Stimulated activated CD8-positive, alpha-beta memory T cell treated with anti-CD3 and anti-CD28 coated beads, Interleukin-12 subunit alpha, Interleukin-12 subunit beta, amount 100 ng/mL, for 4 hours (primary cell): Measurements from ENCODE around the gene ARHGAP8.

Experiments used
- DNase-seq: peaks from one replicate; pipeline ENCODE4 v3.0.0-alpha.2; 2020; ENCODE audit warnings: low read depth

Gene ARHGAP8

GRCh38 chr22:44861245-44861644, 108.9 kb downstream of the ARHGAP8 start:
- DNase-seq = no peak

- no peak for DNase-seq
These were observed 109.9 kb downstream of the ARHGAP8 start for GRCh38 chr22:44862281-44862680.

GRCh38 chr22:44862981-44863860, 110.8 kb downstream of the ARHGAP8 start:
- no peak for DNase-seq

- no peak for DNase-seq
These were observed 113.0 kb downstream of the ARHGAP8 start for GRCh38 chr22:44865193-44866057.

GRCh38 chr22:44869196-44869595, 116.8 kb downstream of the ARHGAP8 start:
- no peak for DNase-seq

GRCh38 chr22:44870021-44870420, 117.6 kb downstream of the ARHGAP8 start:
- DNase-seq = no peak

- DNase-seq = no peak
These were observed 119.4 kb downstream of the ARHGAP8 start for GRCh38 chr22:44871782-44872181.

GRCh38 chr22:44876921-44877320, 124.5 kb downstream of the ARHGAP8 start:
- DNase-seq = no peak

GRCh38 chr22:44878483-44879300, 126.3 kb downstream of the ARHGAP8 start:
- DNase-seq = no peak

GRCh38 chr22:44879301-44879680, 126.9 kb downstream of the ARHGAP8 start:
- DNase-seq = no peak

GRCh38 chr22:44880610-44881290, 128.4 kb downstream of the ARHGAP8 start:
- no peak for DNase-seq

GRCh38 chr22:44881624-44882023, 129.2 kb downstream of the ARHGAP8 start:
- no peak for DNase-seq

- no peak for DNase-seq
These were observed 130.0 kb downstream of the ARHGAP8 start for GRCh38 chr22:44882226-44882905.

- DNase-seq = no peak
These were observed 130.6 kb downstream of the ARHGAP8 start for GRCh38 chr22:44883011-44883421.

GRCh38 chr22:44884562-44884961, 132.2 kb downstream of the ARHGAP8 start:
- DNase-seq = no peak

GRCh38 chr22:44884968-44885805, 132.8 kb downstream of the ARHGAP8 start:
- no peak for DNase-seq

- DNase-seq = no peak
These were observed 133.5 kb downstream of the ARHGAP8 start for GRCh38 chr22:44885806-44886360.

GRCh38 chr22:44887941-44888366, 135.6 kb downstream of the ARHGAP8 start:
- no peak for DNase-seq

GRCh38 chr22:44888491-44889254, 136.3 kb downstream of the ARHGAP8 start:
- DNase-seq = no peak
